T47D (cell line): Measurements from ENCODE around the gene PGLYRP3.
"Not testable (repeated sequence)": the region's sequence is repeated elsewhere in the genome, so short reads cannot be mapped to it uniquely, and the experiment has no call there.

Source experiments
- DNase-seq, 2 experiments: peaks; one replicate each; pipeline versions ENCODE4 v3.0.0 to v3.0.0-alpha.2; 2011 to 2012; ENCODE audit warnings: low read depth in 1 of 2, low spot score in 1 of 2
- JUND ChIP-seq: IDR thresholded peaks from 2 replicates; pipeline ENCODE4 v1.6.1; 2012; ENCODE audit warnings: low read depth
- in situ Hi-C: cut with HindIII; loops from 2 replicates; pipeline ENCODE4 v1.10.0; 2016; ENCODE audit warnings: low sequenced_read_pairs, low pct_unique_long_range_greater_than_20kb

Gene PGLYRP3

DNA sequence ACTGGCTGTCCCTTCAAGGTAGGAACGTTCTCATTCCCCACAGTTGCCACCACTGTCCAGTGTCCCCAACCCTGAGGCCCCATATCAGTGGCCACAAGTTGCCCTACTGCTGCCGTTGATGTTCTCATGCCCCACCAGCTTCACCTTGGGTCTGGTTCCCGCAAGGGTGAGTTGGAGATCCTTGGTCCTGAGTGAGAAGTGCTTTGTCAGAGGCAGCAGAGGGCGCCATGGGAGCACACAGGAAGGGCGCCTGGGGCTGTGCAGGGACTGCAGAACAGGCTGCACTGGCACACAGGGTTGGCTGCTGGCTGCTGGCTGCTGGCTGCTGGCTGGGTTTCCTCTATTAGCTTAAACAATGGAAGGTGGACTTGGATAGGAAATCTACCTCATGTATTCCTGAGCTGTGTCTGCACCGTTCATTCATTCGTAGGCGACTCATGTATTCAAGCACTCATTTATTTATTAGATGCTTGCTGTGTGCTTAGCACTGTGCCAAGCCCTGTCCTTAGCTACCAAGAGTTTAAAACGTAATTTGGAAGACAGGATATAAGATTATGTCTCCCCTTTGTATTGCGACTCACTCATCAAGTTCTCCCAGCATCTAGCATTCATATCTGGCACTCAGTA is 42.8 kb upstream of the PGLYRP3 start:
- peak; percentile 85 to 96 for DNase-seq
- in situ Hi-C loops: no loop called here
- TF ChIP-seq JUND: no peak

DNA sequence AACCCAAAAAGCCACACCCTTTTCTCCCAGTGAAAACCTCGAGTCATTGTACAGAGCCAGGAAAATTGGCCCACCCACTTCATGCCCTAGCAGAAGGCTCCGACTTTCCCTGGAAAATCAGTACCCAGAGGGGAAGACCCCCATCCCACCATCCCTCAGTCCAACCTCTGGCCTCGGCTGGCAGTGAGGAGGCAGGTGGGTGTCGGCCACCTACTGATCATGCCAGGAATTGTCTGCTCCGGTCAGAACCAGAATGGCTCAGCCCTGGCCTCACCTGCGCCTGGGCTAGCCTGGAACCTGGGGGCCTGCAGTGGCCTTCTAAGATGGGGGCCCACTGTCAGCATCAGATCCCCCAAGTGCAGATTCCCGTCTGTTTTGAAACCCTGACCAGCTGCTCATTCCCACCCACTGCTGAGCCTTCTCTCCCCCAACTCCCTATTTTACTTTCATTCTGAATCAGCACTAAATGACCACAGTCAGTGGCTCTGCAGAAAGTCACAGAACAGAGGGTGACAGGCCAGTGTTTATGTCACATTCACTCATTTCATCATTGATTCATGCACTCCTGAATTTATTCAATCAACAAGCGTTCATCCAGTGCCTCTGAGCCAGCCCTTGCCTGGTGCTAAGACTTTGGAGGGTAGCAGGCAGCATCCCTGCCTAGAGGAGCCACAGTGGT is 41.9 kb upstream of the PGLYRP3 start:
- DNase-seq: no peak
- no peak for TF ChIP-seq JUND
- in situ Hi-C loops: no loop called here

- DNase-seq: peak; percentile 55 to 57
- TF ChIP-seq JUND: no peak
- in situ Hi-C loops: no loop called here
Measured at GRCh38 chr1:153353226-153353947, 40.6 kb upstream of the PGLYRP3 start.

GRCh38 chr1:153352523-153352922 is 39.8 kb upstream of the PGLYRP3 start:
- no peak for TF ChIP-seq JUND
- DNase-seq: peak; percentile 58 to 79
- in situ Hi-C loops: no loop called here

- DNase-seq: no peak
- no peak for TF ChIP-seq JUND
- in situ Hi-C loops: no loop called here
Measured at GRCh38 chr1:153350321-153350957, 37.7 kb upstream of the PGLYRP3 start.

DNA sequence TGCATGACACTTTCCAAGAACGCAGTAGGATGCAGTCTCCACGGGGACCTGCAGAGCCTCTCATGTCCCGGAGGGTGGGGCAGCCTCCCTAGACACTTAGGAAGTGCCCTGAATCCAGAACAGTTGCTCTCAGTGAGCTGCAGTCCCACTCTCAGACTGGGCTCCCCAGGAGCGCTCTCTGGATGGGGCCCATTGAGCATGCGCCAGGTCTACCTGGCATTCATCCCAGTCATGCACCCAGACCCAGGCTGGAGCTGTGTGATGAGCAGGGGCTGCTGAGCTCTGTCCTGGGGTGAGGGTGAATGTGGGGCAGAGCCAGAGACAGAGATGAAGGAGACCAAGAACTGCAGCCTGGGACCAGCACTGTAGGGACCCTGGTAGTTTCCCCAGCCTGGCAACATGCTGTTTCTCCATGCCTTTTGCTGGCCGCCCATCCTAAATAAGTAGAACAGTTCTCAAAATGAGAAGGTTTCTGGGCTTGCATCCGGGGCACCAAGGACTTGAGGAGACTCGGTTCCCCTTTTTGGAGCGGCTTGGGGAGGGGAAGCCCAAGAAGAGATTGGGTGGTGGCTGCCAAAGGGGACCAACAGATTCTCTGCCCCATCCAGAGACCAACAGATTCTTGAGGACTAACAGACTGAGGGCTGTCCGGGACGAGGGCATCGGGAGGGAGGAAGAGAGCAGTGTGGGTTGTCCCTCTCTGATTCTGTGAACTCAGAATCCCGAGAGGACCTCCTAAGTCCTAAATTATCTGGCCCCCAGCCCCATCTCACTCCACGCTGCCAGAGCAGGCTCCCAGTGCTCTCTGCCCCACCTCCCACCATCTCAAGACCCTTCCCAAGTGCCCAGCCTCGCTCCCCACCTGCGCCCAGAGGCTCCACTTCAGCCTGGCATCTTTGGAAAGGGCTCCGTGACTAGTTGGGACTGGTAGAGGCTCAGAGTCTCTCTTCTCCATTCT is 36.9 kb upstream of the PGLYRP3 start:
- no peak for DNase-seq
- in situ Hi-C loops: no loop called here
- TF ChIP-seq JUND: no peak

GRCh38 chr1:153348511-153349362 is 36.0 kb upstream of the PGLYRP3 start, which contains the start of gene PGLYRP4:
TSS of gene PGLYRP4 (minus strand) at chr1:153348841. CDS start at chr1:153347932, 909 bp downstream.
- in situ Hi-C loops: no loop called here
- TF ChIP-seq JUND: no peak
- peak in 1 of 2 experiments; percentile 47 for DNase-seq

DNA sequence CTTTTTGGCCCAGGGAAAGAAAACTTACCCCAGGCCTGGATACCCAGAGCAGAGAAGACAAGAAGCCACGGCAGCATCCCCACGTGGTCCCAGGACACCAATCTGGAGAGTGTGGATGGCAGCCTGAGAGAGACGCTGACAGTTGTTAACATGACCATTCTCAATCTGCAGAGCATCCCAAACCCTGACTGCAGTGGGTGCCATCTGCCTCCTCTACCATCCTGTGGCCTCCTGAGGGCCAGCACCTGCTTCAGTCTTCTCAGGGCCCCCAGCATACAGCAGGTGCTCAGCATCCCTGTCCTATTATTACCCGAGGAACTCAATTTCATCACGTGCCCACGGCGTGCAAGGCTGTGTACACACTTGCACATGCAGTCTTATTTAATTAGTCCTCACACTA is 35.1 kb upstream of the PGLYRP3 start:
- in situ Hi-C loops: no loop called here
- DNase-seq: no peak
- TF ChIP-seq JUND: no peak

DNA sequence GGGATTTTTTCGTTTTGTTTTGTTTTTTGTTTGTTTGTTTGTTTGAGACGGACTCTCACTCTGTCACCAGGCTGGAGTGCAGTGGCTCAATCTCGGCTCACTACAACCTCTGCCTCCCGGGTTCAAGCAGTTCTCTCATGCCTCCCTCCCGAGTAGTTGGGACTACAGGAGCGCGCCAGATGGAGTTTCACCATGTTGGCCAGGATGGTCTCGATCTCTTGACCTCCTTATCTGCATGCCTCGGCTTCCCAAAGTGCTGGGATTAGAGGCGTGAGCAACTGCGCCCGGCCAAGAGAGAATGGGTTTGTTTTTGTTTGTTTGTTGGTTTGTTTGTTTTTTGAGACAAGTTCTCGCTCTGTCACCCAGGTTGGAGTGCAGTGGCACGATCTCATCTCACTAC is 34.3 kb upstream of the PGLYRP3 start:
- in situ Hi-C loops, DNase-seq: not testable (repeated sequence)

DNA sequence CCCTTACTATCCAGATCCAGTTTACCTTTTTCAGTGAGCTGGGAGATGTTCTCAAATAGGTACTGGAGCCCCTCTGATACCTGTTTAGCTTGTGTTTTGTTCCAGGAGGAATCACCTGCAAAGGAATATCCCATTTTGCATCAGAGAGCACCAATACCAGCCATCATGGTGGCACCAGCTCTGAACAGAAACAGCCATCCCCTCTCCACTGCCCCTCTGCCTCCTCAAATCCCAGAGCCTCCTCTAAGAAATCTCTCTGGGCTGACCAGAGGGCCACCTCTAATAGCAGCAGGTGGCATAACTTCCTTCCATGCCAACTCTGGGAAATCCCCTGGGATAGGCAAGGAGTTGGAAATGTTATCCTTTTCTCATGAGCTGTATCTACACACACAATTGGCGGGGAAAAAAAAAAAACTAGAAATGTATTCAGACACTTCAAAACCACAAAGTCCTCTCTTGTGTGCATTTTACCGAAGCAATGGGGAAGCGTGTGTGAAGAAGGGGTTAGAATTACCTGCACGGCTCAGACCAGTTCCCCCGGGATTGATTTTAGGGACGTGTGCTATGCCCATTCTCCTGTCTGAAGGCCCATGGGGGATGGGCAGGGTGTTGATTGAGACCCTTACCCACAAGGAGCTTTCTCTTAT is 33.4 kb upstream of the PGLYRP3 start:
- TF ChIP-seq JUND: no peak
- no peak for DNase-seq
- in situ Hi-C loops: no loop called here
